HG03457 (cell line): Measurements from ENCODE around the gene KLHL40.

Experiments used
- ATAC-seq: cut with Tn5 transposase; IDR thresholded peaks from one replicate; pipeline ENCODE4 v1.9.1; 2021; ENCODE audit warnings: moderate number of reproducible peaks; ENCODE audit not compliant: unreplicated experiment

The KLHL40 gene

DNA sequence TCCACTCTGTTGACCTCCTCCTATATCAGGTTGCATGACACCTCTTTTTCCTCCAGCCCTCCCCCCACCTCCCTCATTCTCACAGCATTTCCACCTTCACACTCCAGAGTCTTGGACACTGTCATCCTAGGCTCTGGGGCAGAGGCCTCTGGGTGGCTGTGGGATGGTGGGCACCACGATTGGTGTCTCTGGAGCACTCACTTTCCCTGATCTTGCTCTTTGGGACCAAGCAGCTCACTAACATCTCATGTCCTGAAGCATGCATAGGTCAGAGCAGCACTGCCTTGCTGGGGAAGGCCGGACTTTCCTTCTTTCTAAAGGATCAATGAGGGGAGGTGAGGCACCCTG, 16.9 kb upstream of the KLHL40 start:
- no peak for ATAC-seq

DNA sequence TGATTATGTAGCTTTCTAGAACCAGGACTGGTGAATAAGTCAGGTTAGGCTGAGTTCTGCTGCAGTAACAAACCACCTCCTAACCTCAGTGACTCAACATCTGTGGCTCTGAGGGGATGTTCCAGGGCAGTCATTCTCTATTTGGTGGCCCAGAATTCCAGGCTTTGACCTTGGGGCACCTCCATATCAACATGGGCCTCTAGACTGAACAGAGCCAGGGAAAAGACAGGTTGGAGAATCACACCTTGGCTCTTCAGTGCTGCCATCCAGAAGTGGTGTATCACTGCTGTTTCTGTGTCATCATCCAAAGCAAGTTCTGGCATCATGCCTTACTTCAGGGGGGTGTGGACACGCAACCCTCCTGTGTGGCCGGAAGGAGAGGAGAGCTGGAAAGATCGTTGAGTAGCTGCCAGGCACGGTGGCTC, 16.5 kb upstream of the KLHL40 start:
- ATAC-seq, result no peak

DNA sequence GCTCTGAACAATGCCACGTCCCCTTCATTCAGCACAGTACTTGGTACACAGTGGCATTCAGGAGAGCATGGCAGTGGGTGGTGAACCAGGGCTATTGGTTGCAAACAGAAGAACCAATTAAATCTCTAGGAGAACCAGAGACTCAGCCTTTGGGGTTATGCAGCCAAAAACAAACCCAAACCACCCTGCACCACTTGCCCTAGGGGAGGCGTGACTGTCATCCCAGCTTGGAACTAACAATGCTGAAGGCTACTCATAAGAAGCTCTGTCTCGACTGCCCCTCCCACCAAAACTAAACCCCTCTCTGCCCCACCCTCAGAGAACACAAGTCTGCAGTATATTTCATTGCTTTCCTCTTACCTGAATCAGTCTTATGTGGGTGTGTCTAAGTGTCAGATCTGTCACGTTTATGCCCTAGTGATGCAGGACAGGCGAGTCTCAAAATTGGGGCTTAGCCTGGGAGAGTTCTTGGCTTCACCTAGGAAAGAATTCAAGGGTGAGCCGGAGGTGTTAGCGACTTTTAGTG, 15.2 kb upstream of the KLHL40 start:
- ATAC-seq, result no peak

DNA sequence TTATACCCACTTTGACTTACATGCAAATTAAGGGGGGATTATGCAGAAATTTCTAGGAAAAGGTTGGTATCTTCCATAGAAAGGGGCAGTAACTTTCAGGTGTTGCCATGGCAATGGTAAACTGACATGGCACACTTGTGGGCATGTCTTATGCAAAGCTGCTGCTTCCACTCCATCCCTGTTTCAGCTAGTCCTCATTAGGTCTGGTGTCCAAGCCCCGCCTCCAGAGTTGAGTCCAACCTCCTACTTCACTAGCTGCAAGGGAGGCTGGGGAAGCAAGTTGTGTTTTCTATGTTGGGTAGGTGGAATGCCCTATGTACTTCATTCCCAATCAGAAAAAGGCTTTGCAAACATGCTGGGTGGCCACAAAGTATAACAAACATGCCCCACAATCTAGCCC, 14.7 kb upstream of the KLHL40 start:
- no peak for ATAC-seq

DNA sequence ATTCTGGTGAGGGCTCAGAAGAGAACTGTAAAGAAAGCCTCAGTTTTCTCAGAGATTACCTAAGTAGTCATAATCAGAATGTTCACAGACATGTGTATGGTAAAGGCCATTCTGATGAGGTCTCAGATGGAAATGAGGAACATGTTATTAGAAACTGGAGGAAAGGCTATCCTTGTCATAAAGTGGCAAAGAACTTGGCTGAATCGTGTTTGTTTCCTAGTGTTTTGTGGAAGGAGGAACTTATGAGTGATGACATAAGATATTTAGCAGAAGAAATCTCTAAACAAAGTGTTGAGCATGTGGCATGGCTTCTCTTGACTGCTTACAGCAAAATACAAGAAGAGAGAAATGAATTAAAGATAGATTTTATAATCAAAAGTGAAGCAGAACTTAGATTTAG, 12.8 kb upstream of the KLHL40 start:
- ATAC-seq, result no peak

DNA sequence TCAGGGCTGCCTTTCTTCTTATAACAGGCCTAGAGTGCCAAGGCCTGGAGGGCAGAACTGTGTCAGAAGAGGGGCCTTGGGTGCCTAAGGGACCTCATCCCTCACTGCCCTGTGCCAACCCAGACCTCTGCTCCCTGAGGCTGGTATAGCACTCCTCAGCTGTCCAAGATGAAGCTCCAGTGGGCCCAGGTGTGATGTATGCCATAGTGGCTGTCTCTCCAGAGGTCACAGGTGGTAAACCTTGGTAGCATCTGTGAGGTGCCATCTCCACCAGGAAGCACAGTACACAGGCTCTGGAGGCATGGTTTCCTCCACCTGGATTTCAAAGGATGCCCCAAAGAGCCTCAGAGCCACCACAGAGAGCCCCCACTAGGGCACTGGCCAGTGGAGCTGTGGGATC, 12.3 kb upstream of the KLHL40 start:
- ATAC-seq, result no peak

DNA sequence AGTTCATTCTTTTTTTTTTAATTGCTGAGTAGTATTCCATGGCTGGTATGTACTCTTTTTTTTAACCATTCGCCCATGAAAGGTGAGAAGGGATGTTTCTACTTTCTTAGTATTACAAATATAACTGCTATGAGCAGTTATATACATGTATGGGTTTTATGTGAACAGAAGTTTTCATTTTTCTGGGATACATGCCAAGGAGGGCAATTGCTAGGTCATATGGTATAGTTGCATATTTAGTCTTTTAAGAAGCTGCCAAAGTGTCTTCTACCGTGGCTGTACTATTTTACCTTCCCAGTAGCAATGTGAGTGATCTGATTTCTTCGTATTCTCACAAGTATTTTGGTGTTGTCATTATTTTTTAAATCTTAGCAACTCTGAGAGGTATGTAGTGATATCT, 11.2 kb upstream of the KLHL40 start:
- ATAC-seq, result no peak

DNA sequence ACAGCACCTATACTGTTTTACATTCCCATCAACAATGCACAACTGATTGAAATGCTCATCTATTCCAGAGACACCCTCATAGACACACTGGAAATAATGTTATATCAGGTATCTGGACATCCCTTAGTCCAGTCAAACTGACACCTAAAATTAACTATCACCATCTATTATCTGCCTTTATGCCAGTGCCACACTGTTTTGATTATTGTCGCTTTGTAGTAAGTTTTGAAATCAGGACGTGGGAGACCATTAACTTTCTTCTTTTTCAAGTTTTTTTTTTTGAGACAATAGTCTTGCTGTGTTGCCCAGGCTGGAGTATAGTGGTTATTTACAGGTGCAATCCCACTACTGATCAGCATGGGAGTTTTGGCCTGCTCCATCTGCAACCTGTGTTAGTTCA, 9.4 kb upstream of the KLHL40 start:
- no peak for ATAC-seq

DNA sequence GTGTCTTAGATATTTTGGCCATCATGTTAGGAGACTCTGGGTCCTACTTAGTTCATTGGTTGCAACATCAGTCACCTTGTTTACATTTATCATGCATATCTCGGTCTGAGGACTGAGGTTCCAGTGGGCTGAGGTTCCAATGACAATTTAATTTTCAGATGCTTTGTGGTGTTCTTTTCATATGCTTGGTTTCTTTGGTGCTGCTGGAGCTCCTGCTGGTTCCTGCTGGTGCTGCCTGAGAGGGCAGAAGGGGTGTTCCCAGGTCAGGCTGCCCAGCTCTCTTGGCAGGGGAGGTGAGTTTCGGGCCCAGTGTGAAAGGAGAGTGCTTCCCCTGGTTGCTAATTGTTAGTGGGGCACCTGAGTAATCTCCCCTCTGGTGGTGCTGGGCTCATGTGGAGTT, 6.9 kb upstream of the KLHL40 start:
- ATAC-seq, result no peak

DNA sequence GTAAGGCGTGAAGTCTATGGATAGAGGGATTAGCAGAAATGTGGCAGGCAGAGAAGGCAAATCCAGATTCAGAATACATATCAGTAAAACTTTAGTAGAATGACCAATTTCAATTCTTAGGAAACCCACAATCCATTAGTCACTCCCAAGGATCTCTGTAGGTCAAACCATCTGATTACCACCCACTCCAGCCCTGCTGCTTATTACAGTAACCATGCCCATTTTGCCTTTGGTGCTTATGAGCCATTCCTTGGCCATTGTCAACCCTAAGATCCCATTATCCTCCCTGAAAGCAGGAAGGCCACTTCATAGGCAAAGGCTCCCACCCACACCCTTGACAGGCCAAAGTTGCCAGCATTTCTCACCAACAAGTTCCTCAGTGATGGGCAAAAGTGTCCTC, 5.1 kb upstream of the KLHL40 start:
- no peak for ATAC-seq

DNA sequence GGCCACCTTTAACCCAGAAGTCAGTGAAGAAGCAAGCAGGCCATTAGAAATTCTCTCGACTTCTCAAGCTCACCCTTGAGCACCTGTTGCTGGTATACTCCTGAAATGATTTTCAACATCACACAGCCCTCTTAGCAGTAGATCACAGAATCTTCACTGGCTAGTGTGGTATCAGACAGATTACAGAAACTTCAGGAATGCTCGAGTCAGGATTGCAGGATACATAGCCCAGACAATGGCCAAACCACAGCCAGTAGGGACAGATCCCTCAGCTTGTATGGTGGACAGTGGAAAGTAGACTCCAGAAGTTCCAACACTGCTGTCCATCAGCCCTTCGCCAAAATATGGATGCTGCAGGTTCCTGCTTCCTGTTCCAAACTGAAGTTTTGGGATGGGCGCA, 4.5 kb upstream of the KLHL40 start:
- ATAC-seq, result no peak

DNA sequence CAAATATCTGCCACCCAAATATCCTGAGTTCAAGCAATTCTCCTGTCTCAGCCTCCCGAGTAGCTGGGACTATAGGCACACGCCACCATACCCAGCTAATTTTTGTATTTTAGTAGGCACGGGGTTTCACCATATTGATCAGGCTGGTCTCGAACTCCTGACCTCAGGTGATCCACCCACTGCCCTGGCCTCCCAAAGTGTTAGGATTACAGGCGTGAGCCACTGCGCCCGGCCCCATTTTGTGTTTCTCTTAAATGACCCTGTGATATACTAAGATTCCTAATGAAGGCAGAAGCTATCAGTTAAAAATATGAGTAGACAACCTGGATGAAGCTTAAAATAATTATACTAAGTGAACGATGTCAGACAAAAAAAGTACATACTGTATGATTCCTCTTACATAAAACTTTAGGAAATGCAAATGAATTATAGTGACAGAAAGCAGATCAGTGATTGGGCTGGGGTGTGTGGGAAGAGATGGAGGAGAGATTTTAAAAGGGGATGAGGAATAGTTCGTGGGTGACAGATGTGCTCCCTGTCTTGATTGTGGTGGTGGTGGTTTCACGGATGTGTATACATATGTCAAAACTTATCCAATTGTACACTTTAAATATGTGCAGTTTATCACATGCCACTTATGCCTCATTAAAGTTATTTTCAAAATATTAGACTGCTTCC, 3.8 kb upstream of the KLHL40 start:
- no peak for ATAC-seq

DNA sequence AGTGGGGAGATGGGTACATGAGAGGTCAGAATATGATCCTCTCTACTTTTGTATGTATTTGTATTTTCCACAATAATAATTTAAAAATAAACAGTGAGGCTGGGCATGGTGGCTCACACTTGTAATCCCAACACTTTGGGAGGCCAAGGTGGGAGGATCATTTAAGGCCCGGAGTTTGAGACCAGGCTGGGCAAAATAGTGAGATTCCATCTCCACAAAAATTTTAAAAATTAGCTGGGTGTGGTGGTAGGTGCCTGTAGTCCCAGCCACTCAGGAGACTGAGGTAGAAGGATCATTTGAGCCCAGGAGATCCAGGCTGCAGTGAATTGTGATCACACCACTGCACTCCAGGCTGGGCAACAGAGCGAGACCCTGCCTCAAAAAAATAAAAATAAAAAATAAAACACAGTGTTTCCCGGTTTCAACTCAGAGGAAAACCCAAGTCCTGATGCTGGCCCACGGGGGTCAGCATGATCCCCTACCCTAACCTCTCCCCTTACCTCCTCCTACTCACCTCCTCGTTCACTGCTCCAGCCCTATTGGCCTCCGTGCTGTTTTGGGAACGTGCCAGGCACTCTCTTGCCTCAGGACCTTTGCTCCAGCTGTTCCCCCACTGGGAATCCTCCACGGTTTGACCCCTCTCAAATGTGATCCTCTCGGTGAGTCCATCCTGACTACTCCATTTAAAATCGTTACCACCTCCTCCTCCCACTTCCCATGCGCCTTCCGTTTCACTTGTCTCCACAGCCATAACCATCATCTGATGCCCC, 2.9 kb upstream of the KLHL40 start:
- no peak for ATAC-seq

DNA sequence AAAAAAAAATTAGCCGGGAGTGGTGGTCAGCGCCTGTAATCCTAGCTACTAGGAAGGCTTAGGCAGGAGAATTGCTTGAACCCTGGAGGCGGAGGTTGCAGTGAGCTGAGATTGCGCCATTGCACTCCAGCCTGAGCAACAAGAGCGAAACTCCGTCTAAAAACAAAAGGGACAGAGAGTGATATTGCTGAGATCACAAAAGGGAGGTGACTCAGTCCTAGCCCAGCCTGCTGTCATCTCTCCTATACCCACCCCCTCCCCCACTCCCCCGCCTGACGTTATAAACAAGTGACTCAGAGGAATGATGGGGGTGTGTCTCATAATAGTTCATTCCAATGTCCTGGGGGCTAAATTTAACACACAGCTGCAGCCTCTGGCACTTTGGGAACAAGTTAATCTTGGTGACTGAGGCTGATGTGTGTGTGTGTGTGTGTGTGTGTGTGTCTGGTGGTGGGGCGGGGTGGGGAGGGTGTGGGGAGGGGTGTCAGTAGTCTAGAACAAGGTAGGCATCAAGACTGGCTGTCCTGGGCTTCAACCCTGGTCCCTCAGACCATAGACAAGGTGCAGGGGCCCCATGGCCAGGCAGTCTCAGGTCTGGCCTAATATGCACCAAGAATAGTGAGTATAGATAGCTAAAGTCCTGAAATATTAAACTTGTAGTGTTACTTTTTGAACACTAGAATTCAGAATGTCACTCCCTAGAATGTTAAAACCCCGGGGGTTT, 1.3 kb upstream of the KLHL40 start:
- ATAC-seq, result no peak

DNA sequence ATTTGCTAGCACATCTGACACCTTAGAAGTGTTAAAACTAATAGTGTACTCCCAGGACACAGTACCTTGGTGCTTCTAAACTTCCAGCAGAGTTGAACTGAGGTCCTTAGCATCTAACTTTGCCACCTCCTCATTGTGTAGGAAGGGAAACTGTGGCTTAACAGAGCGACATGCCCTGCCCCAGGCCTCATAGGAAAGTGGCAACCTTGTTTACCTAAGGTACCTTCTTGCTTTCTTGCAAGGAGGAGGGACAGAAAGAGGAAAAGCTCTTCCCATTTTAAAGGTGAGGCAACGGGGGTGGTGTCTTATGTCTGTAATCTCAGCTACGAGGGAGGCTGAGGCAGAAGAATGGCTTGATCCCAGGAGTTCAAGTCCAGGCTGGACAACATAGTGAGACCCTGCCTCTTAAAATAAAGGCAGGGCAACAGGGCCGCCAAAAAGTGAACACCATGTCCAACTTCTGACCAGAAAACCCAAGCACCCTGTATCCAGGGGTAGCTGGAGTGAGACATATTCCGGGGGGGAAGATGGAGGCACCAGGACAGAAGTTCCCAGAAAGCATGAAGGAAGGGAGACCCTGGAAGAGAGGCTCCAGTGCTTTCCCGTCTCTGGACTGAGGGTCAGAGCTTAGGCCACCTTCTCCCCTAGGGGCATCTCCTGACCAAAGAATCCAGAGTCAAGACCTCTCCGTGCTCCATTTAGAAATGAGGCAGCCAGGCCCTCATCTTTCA, 540 bp upstream of the KLHL40 start:
- ATAC-seq, result no peak

DNA sequence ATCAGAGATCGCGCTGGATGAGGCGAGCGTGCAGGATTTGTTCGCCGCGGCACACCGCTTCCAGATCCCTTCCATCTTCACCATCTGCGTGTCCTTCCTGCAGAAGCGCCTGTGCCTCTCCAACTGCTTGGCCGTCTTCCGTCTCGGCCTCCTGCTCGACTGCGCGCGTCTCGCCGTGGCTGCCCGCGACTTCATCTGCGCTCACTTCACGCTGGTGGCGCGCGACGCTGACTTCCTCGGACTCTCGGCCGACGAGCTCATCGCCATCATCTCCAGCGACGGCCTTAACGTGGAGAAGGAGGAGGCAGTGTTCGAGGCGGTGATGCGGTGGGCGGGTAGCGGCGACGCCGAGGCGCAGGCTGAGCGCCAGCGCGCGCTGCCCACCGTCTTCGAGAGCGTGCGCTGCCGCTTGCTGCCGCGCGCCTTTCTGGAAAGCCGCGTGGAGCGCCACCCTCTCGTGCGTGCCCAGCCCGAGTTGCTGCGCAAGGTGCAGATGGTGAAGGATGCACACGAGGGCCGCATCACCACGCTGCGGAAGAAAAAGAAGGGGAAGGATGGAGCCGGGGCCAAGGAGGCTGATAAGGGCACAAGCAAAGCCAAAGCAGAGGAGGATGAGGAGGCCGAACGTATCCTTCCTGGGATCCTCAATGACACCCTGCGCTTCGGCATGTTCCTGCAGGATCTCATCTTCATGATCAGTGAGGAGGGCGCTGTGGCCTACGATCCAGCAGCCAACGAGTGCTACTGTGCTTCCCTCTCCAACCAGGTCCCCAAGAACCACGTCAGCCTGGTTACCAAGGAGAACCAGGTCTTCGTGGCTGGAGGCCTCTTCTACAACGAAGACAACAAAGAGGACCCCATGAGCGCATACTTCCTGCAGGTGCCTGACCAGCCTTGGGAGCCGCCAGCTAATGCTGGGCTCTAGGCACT, 819 bp downstream of the KLHL40 start:
- no peak for ATAC-seq

DNA sequence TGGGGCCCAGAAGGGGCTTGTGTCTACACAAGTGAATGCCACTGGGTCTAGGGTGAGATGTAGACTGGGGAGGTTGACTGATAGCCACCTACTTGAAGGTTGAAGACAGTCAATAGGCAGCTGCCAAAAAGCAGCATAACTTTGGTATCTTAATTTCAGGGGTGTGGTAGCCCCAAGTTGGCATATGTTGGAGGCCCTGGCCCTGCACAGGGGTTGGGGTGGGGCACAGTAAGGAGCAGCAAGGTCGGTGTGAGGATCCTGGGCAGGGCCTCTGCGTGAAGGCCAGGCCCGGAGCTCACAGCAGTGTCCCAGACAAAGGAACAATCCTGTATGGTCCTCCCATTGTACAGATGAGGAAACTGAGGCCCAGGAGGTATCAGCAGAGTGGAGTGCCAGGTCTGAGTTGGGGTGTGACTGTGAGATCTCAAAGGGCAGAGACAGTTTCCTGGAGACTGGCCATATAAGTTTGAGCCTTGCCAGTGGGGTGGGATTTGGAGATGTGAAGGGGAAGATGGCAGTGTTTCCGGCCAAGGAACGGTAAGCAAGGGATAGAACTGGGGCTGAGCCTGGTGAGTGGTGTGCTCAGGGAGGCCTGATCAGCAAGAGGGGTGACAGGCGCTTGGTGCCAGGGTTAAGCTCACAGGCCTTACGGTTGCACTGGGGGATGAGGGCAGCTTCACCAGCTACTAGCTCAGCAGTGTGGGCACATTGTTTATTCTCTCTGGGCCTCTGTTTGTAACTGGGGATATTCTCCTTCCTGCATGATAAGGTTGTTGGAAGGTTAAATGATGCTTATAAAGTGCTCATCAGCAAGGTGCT, 1.7 kb downstream of the KLHL40 start:
- ATAC-seq, result no peak

DNA sequence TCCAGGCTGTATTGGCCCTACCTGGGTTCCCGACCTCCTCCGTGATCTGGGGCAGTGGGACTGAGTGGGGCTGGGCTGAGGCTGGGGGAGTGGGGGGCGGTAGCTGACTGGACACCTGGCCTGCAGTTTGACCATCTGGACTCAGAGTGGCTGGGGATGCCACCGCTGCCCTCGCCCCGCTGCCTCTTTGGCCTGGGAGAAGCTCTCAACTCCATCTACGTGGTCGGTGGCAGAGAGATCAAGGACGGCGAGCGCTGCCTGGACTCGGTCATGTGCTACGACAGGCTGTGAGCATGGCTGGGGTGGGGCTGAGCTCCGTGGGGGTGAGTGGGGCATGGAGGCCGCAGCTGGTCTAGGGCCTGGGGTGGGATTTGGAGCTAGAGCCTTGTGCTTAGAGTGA, 2.7 kb downstream of the KLHL40 start:
- ATAC-seq, result no peak
